ENCODE measurements around the gene PNPLA7. TPM values are rescaled to one million over a fixed set of nuclear protein-coding genes. Genes with fewer than 3 reads are reported as not detected.
"Not testable (repeated sequence)": the region's sequence is repeated elsewhere in the genome, so short reads cannot be mapped to it uniquely, and the experiment has no call there.

PNPLA7 gene
- total RNA-seq: 1 to 10 TPM; 4.5 to 5.0 TPM

DNA sequence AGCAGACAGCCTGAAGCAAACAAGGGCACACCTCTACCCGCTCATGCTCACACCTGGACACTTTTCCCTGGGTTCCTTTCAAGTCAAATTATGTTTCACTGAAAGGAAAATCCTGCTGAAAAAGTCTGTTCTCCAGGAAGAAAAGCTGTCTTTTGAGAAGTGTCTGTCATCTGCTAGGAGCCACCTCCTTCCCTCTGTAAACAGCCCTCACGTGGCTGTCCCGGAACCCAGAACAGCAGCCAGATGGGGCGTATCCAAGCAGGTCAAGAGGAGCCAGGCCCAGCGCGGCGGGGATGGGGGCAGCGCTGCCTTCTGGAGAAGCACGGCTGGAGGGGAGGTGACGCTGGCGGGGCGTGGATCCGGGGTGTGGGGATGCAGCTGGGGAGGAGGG, at the start of gene PNPLA7:
PNPLA7 (minus strand) TSS at position 172 of the 391 bp plus-strand sequence. CDS start 205 bp downstream, outside the sequence.
- Mint-ChIP-seq H3K27ac (peak within 1 kb of the TSS; percentile 68), H3K9me3 (no peaks in the 10 kb centered on the region), H3K36me3 (ENCODE audit: low read depth) (peaks cover 2% of the 10 kb centered on the region), H3K4me1 (peaks cover 21% of the 10 kb centered on the region), H3K27me3 (no peaks in the 10 kb centered on the region), H3K4me3 (peak within 1 kb of the TSS; percentile 88)
- POLR2A ChIA-PET: interaction anchor here (1.1 to 1.9 kb wide), 3 partner anchors 9 to 128 kb away, joined by 3 to 4 read pairs (median 3); partner anchors contain the start of genes DPH7 and EXD3
- DNase-seq: peak; percentile 63
- CTCF ChIA-PET: interaction anchor here (0.9 kb wide), 1 partner anchor 15 kb away, joined by 3 read pairs; no protein-coding TSS in a partner anchor

DNA sequence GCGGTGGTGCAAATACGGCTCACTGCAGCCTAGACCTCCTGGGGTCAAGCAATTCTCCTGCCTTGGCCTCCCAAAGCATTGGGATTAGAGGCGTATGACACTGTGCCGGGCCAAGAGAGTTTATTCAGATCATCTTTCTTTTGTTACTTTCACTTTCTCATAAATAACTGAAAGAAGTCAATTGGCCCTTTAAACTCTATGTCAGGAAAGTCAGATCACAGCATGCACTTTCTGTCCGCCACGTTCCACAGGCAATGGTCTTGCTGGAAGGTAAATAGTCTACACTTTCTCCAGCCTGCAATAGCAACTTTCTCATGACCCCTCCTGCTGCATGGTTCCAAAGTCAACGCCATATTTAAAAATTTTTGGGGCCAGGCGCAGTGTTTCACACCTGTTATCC, 48.7 kb upstream of the PNPLA7 start:
- H3K27me3 Mint-ChIP-seq: peaks cover 4% of the 10 kb centered on the region
- H3K9me3 Mint-ChIP-seq: no peaks in the 10 kb centered on the region
- H3K4me1 Mint-ChIP-seq: peaks cover 17% of the 10 kb centered on the region
- H3K4me3 Mint-ChIP-seq: no peak overlapping the region
- no peaks in the 10 kb centered on the region for H3K36me3 Mint-ChIP-seq (ENCODE audit: low read depth)
- no peak overlapping the region for H3K27ac Mint-ChIP-seq
- ChIA-PET CTCF (no interaction called here), POLR2A (interaction anchor here (1.2 kb wide), 1 partner anchor 20 kb away, joined by 4 read pairs; the partner anchor contains the start of gene EHMT1)
- DNase-seq: no peak

- H3K9me3 Mint-ChIP-seq; H3K27me3 Mint-ChIP-seq; H3K4me1 Mint-ChIP-seq; H3K36me3 Mint-ChIP-seq (ENCODE audit: low read depth); H3K4me3 Mint-ChIP-seq; H3K27ac Mint-ChIP-seq; POLR2A ChIA-PET; DNase-seq: not testable (repeated sequence)
- CTCF ChIA-PET: interaction anchor here (0.6 kb wide), 1 partner anchor 211 kb away, joined by 3 read pairs; no protein-coding TSS in a partner anchor
Observed at GRCh38 chr9:137596577-137596976, 46.4 kb upstream of the PNPLA7 start.

GRCh38 chr9:137593176-137593575, 43.0 kb upstream of the PNPLA7 start:
- H3K36me3 Mint-ChIP-seq (ENCODE audit: low read depth): peaks cover 2% of the 10 kb centered on the region
- ChIA-PET CTCF (no interaction called here), POLR2A (interaction anchor here (1.2 to 1.5 kb wide), 2 partner anchors 11 to 26 kb away, joined by 3 to 12 read pairs; partner anchors contain the start of gene EHMT1)
- H3K27ac Mint-ChIP-seq: no peak overlapping the region
- no peak overlapping the region for H3K4me3 Mint-ChIP-seq
- DNase-seq: no peak
- H3K9me3 Mint-ChIP-seq: no peaks in the 10 kb centered on the region
- peaks cover 18% of the 10 kb centered on the region for H3K4me1 Mint-ChIP-seq
- H3K27me3 Mint-ChIP-seq: no peaks in the 10 kb centered on the region

DNA sequence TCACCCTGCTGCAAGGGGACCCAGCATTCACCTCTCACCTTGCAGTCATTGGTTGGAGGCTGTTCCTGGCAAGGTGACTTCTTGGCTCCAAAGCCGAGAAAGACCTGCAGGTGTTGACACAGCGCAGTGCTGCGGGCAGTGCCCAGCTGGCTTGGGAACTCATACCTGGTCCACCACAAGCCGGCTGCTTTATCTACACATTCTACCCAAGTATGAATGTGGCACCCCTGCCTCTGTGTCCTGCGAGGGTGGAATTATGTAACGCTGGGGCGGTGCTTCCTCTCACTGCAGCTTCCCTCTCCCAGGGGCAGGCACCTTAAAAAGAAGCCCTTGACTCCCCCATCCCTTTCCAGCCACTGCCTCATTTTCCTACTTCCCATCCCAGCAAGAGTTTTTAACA, 42.6 kb upstream of the PNPLA7 start:
- H3K36me3 Mint-ChIP-seq (ENCODE audit: low read depth): peaks cover 6% of the 10 kb centered on the region
- H3K27me3 Mint-ChIP-seq: no peaks in the 10 kb centered on the region
- peaks cover 21% of the 10 kb centered on the region for H3K4me1 Mint-ChIP-seq
- H3K27ac Mint-ChIP-seq: no peak overlapping the region
- POLR2A ChIA-PET: interaction anchor here (1.2 to 1.5 kb wide), 2 partner anchors 11 to 26 kb away, joined by 3 to 12 read pairs; partner anchors contain the start of gene EHMT1
- H3K9me3 Mint-ChIP-seq: no peaks in the 10 kb centered on the region
- no peak overlapping the region for H3K4me3 Mint-ChIP-seq
- DNase-seq: no peak
- CTCF ChIA-PET: no interaction called here

DNA sequence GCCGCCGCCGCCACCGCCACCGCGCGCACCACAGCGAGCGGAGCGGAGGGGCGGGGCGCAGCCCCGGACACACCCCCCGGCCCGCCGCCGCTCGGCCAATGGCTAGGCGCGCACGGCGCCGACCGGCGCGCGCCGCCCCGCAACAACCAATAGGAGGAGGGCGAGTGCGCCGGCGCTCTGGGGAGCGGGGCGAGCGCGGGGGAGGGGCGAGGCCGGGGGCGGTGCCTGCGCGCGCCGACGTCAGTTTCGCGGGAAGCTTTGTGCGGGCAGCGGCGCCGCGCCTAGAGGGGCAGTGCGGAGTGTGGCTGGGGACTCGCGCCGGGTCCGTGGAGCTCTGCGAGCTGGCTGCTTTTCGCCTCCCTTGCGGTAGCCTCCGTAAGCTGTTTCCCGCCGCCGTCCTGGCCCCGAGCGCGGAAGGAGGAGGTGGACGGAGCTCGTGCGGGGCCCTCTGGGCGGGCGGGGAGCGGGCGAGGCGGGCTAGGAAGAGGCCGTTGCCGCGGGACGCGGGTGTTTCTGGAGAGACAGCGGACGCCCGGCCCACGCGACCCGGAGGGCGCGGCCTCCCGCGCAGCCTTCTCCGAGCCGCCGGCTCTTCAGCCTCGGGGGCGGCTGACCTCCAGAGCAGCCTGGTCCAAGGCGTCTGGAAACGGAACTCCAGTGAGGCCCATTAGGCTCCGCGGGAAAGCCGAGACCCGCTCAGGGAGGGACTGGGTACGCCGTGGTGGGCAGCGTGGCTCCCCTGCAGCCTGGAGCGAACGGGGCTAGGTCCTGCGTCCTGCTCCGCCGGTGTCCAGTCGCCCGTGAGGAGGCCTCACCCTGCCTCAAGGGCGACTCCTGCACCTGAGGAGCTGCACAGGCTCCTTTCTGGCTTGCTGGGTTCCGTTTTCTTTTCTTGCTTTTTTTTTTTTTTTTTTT, 40.5 kb upstream of the PNPLA7 start, which contains the start of gene ZMYND19:
ZMYND19 (minus strand) TSS at position 44 of the 915 bp plus-strand sequence. CDS start 249 bp downstream, outside the sequence.
- Mint-ChIP-seq H3K27me3 (no peaks in the 10 kb centered on the region), H3K4me1 (peaks cover 22% of the 10 kb centered on the region)

DNA sequence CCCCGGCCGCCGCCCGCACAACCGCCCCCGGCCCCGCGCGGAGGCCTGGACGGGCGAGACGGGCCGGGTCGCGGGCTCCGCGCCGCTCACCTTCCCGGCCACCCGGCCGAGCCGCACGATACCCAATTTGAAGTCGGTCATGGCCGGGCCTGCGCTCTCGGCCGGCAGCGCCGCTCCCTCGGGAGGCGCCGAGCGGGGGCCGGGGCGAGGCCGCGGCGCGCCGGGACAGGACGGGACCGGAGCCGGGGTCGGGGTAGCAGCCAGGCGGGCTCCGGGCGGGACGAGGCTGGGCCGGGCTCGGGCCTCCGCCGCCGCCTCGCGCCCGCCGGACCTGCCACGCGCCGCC, 39.9 kb upstream of the PNPLA7 start:
- H3K27ac Mint-ChIP-seq: no peak overlapping the region
- peaks cover 23% of the 10 kb centered on the region for H3K36me3 Mint-ChIP-seq (ENCODE audit: low read depth)
- no peaks in the 10 kb centered on the region for H3K9me3 Mint-ChIP-seq
- H3K27me3 Mint-ChIP-seq: no peaks in the 10 kb centered on the region
- DNase-seq: no peak
- CTCF ChIA-PET: interaction anchor here (0.6 to 2.7 kb wide), 6 partner anchors 8 to 66 kb away, joined by 3 to 11 read pairs (median 3); partner anchors contain the start of genes DPH7 and EHMT1
- no peak overlapping the region for H3K4me3 Mint-ChIP-seq
- POLR2A ChIA-PET: interaction anchor here (1.0 to 1.8 kb wide), 5 partner anchors 11 to 38 kb away, joined by 3 to 10 read pairs (median 7); partner anchors contain the start of genes ARRDC1, DPH7 and EHMT1
- H3K4me1 Mint-ChIP-seq: peaks cover 22% of the 10 kb centered on the region

More for the DNA sequence above, 40.5 kb upstream of the PNPLA7 start, which contains the start of gene ZMYND19:
- ChIA-PET CTCF (interaction anchor here (0.6 to 2.7 kb wide), 7 partner anchors 8 to 66 kb away, joined by 3 to 11 read pairs (median 3); partner anchors contain the start of genes DPH7, EHMT1 and MRPL41), POLR2A (interaction anchor here (0.6 to 1.8 kb wide), 7 partner anchors 9 to 198 kb away, joined by 3 to 10 read pairs (median 7); partner anchors contain the start of genes ARRDC1, DPH7 and EHMT1)
- Mint-ChIP-seq H3K27ac (peak within 1 kb of the TSS; percentile 83), H3K9me3 (no peaks in the 10 kb centered on the region), H3K36me3 (ENCODE audit: low read depth) (peaks cover 23% of the 10 kb centered on the region), H3K4me3 (peak within 1 kb of the TSS; percentile 92)
- DNase-seq: peak; percentile 90

- no peak for DNase-seq
- peaks cover 23% of the 10 kb centered on the region for H3K36me3 Mint-ChIP-seq (ENCODE audit: low read depth)
- ChIA-PET CTCF (interaction anchor here (2.6 to 2.7 kb wide), 2 partner anchors 10 kb away, joined by 11 to 18 read pairs; partner anchors contain the start of gene DPH7), POLR2A (interaction anchor here (0.9 to 2.4 kb wide), 6 partner anchors 10 to 38 kb away, joined by 3 to 10 read pairs (median 5); partner anchors contain the start of genes DPH7, EHMT1 and MRPL41)
- H3K9me3 Mint-ChIP-seq: no peaks in the 10 kb centered on the region
- H3K4me1 Mint-ChIP-seq: peaks cover 22% of the 10 kb centered on the region
- peak overlapping the region; percentile 84 for H3K4me3 Mint-ChIP-seq
- peak overlapping the region; percentile 66 for H3K27ac Mint-ChIP-seq
- H3K27me3 Mint-ChIP-seq: no peaks in the 10 kb centered on the region
Observed at GRCh38 chr9:137589441-137590122, 39.4 kb upstream of the PNPLA7 start.

GRCh38 chr9:137588891-137589290, 38.7 kb upstream of the PNPLA7 start:
- H3K9me3 Mint-ChIP-seq: no peaks in the 10 kb centered on the region
- CTCF ChIA-PET: interaction anchor here (2.6 kb wide), 1 partner anchor 9 kb away, joined by 18 read pairs; no protein-coding TSS in a partner anchor

GRCh38 chr9:137588311-137588710, 38.1 kb upstream of the PNPLA7 start:
- CTCF ChIA-PET: interaction anchor here (2.6 kb wide), 1 partner anchor 8 kb away, joined by 18 read pairs; no protein-coding TSS in a partner anchor
- H3K9me3 Mint-ChIP-seq: no peaks in the 10 kb centered on the region
- H3K27me3 Mint-ChIP-seq: no peaks in the 10 kb centered on the region
- DNase-seq: no peak
- peak overlapping the region; percentile 54 for H3K4me3 Mint-ChIP-seq
- no peak overlapping the region for H3K27ac Mint-ChIP-seq
- peaks cover 22% of the 10 kb centered on the region for H3K4me1 Mint-ChIP-seq
- H3K36me3 Mint-ChIP-seq (ENCODE audit: low read depth): peaks cover 23% of the 10 kb centered on the region
- POLR2A ChIA-PET: interaction anchor here (0.7 to 2.4 kb wide), 3 partner anchors 9 to 68 kb away, joined by 3 to 10 read pairs (median 3); partner anchors contain the start of gene DPH7

More at GRCh38 chr9:137588891-137589290, 38.7 kb upstream of the PNPLA7 start:
- Mint-ChIP-seq H3K36me3 (ENCODE audit: low read depth) (peaks cover 23% of the 10 kb centered on the region), H3K27me3 (no peaks in the 10 kb centered on the region), H3K4me3 (peak overlapping the region; percentile 84), H3K4me1 (peaks cover 22% of the 10 kb centered on the region), H3K27ac (peak overlapping the region; percentile 31)
- no peak for DNase-seq
- POLR2A ChIA-PET: interaction anchor here (0.7 to 2.4 kb wide), 4 partner anchors 10 to 67 kb away, joined by 3 to 10 read pairs (median 3); partner anchors contain the start of genes DPH7 and MRPL41

- Mint-ChIP-seq H3K27me3 (no peaks in the 10 kb centered on the region), H3K36me3 (ENCODE audit: low read depth) (peaks cover 30% of the 10 kb centered on the region), H3K4me1 (peaks cover 20% of the 10 kb centered on the region), H3K9me3 (no peaks in the 10 kb centered on the region), H3K27ac (no peak overlapping the region), H3K4me3 (no peak overlapping the region)
- ChIA-PET POLR2A (no interaction called here), CTCF (interaction anchor here (2.6 kb wide), 1 partner anchor 7 kb away, joined by 18 read pairs; no protein-coding TSS in a partner anchor)
- DNase-seq: no peak
Observed at GRCh38 chr9:137586854-137587253, 36.7 kb upstream of the PNPLA7 start.

- H3K9me3 Mint-ChIP-seq: no peaks in the 10 kb centered on the region
- POLR2A ChIA-PET: no interaction called here
- CTCF ChIA-PET: no interaction called here
Observed at GRCh38 chr9:137583957-137584356, 33.8 kb upstream of the PNPLA7 start.

More at GRCh38 chr9:137583957-137584356, 33.8 kb upstream of the PNPLA7 start:
- no peaks in the 10 kb centered on the region for H3K27me3 Mint-ChIP-seq
- H3K36me3 Mint-ChIP-seq (ENCODE audit: low read depth): peaks cover 35% of the 10 kb centered on the region
- no peak for DNase-seq
- no peak overlapping the region for H3K4me3 Mint-ChIP-seq
- H3K4me1 Mint-ChIP-seq: peaks cover 17% of the 10 kb centered on the region
- H3K27ac Mint-ChIP-seq: no peak overlapping the region

All from activated CD4-positive, alpha-beta memory T cell treated with anti-CD3 and anti-CD28 coated beads, Interleukin-2, amount 10 ng/mL, durations not matched to agents 7 days and 5 days (primary cell).